ENCODE measurements around the gene METAP1. TPM values are rescaled to one million over a fixed set of nuclear protein-coding genes. Genes with fewer than 3 reads are reported as not detected.
"Not testable (repeated sequence)": the region's sequence is repeated elsewhere in the genome, so short reads cannot be mapped to it uniquely, and the experiment has no call there.

METAP1 gene
- total RNA-seq, 1 donor: 62.6 TPM

GRCh38 chr4:99013884-99014523 lies 18.5 kb downstream of the METAP1 start:
- DNase-seq (ENCODE audit: low read depth): no peak
- no peak overlapping the region for H3K4me3 ChIP-seq (ENCODE audit: low read depth, low read length)
- no peak for TF ChIP-seq CTCF (IDR thresholded peaks at IDR 0.05; ENCODE audit: insufficient read depth, low read depth, low read length)

DNA sequence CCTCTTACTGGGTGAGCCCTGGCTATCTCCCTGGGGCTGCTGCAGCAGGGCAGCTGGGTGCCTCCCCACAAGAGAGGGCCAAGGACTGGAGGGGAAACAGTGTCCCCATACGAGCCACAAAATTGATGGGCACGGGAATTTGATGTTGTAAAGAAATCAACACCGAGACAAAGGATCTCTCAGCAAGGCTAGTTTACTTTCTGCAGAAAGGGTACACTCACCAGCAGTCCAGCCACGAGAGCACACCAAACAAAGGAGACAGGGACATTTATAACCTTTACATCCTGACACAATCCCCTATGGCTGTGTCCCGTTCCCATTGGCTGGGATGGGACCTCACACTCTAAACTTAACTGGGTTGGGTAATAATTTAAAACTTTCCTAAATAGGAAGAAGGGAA lies 25.9 kb downstream of the METAP1 start:
- no peak for DNase-seq (ENCODE audit: low read depth)
- TF ChIP-seq CTCF (IDR thresholded peaks at IDR 0.05; ENCODE audit: insufficient read depth, low read depth, low read length): no peak
- H3K4me3 ChIP-seq (ENCODE audit: low read depth, low read length): no peak overlapping the region

GRCh38 chr4:99022566-99022965 lies 27.0 kb downstream of the METAP1 start:
- peak overlapping the region; percentile 45 for H3K4me3 ChIP-seq (ENCODE audit: low read depth, low read length)
- TF ChIP-seq CTCF (IDR thresholded peaks at IDR 0.05; ENCODE audit: insufficient read depth, low read depth, low read length): no peak
- no peak for DNase-seq (ENCODE audit: low read depth)

- DNase-seq (ENCODE audit: low read depth); H3K4me3 ChIP-seq (ENCODE audit: low read depth, low read length): not testable (repeated sequence)
Observed at GRCh38 chr4:99023800-99024251, 28.3 kb downstream of the METAP1 start.

GRCh38 chr4:99024481-99025275 lies 29.2 kb downstream of the METAP1 start:
- DNase-seq (ENCODE audit: low read depth): no peak
- H3K4me3 ChIP-seq (ENCODE audit: low read depth, low read length): no peak overlapping the region
- no peak for TF ChIP-seq CTCF (IDR thresholded peaks at IDR 0.05; ENCODE audit: insufficient read depth, low read depth, low read length)

DNA sequence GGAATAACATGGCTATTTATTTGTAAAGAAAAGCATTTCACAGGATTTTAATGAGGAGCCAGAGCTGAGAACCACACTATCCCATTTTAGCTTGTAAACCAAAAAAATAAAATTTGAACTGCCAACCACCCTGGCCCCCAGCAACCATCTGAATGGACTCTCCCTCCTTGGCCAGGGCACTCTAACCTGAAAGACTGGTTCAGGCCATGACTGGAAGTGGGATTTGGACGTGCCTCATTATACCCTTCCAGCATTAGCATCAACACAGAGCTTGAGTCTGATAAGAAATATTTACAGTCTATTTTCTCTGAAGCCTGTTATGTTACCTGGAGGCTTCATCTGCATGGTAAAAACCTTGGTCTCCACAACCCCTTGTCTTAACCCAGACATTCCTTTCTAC lies 30.0 kb downstream of the METAP1 start:
- no peak overlapping the region for H3K4me3 ChIP-seq (ENCODE audit: low read depth, low read length)
- TF ChIP-seq CTCF (IDR thresholded peaks at IDR 0.05; ENCODE audit: insufficient read depth, low read depth, low read length): no peak
- no peak for DNase-seq (ENCODE audit: low read depth)

DNA sequence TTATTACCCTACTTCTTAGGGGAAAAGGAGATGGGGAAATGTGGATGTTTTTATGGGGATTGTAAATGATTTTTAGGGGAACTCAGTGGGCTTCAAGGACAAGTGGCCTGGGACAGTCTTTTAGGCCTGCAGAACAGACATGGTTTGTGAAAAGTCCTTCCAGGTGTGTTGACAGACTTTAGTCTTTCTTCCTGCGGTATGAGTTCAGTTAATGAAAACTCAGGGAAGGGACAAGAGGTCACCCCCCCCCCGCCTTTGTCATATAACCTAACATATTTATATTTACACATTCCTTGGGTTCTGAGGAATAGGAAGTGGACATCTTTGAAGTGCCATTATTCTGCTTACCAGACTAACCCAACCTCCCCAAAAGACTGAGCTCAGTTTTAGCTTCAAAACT lies 31.8 kb downstream of the METAP1 start:
- TF ChIP-seq CTCF (IDR thresholded peaks at IDR 0.05; ENCODE audit: insufficient read depth, low read depth, low read length): no peak
- H3K4me3 ChIP-seq (ENCODE audit: low read depth, low read length): no peak overlapping the region
- DNase-seq (ENCODE audit: low read depth): no peak

All from fibroblast of villous mesenchyme (primary cell).